Measurements from ENCODE around the gene UGT2A3.

GRCh38 chr4:68907788-68908700, 43.6 kb downstream of the UGT2A3 start:
- TF ChIP-seq SUZ12 (IDR thresholded peaks at IDR 0.05) (no peak), ARNT (IDR thresholded peaks at IDR 0.05) (no peak), HDGF (IDR thresholded peaks at IDR 0.05; ENCODE audit: borderline replicate concordance) (no peak), BHLHE40 (IDR thresholded peaks at IDR 0.05; ENCODE audit: borderline replicate concordance) (no peak), SP1 (IDR thresholded peaks at IDR 0.05) (no peak), TARDBP (IDR thresholded peaks at IDR 0.05) (no peak), FOXM1 (IDR thresholded peaks at IDR 0.05; ENCODE audit: borderline replicate concordance) (no peak), NFRKB (IDR thresholded peaks at IDR 0.05) (no peak)
